GM12892 (cell line): ENCODE results near the gene DYRK1A.
A peak's percentile ranks its signal among the peaks of the same experiment; 100 is the strongest.

Experiments used
- POLR2A ChIP-seq: IDR thresholded peaks from 2 replicates; pipeline ENCODE4 v1.6.1; 2011; ENCODE audit warnings: low read depth, low read length, control low read depth
- POLR2AphosphoS5 ChIP-seq: IDR thresholded peaks from 2 replicates; pipeline ENCODE4 v1.6.1; 2011; ENCODE audit warnings: low read depth, low read length, control low read depth
- TAF1 ChIP-seq: IDR thresholded peaks from 2 replicates; pipeline ENCODE4 v1.6.1; 2011; ENCODE audit warnings: low read depth, mild to moderate bottlenecking, control low read depth, low read length, borderline replicate concordance

- TF ChIP-seq POLR2AphosphoS5, result peak; percentile 45; the same call in 1 of the 2 replicates
- TF ChIP-seq POLR2A, result 0 out of 2 replicates have a peak, but pooled peaks have one; percentile 25
- TF ChIP-seq TAF1, result no peak
These were observed 160.5 kb downstream of the DYRK1A start for GRCh38 chr21:37527103-37527502.
